ENCODE measurements around the gene CD300LG.
A peak's percentile ranks its signal among the peaks of the same experiment; 100 is the strongest.

Gene CD300LG

DNA sequence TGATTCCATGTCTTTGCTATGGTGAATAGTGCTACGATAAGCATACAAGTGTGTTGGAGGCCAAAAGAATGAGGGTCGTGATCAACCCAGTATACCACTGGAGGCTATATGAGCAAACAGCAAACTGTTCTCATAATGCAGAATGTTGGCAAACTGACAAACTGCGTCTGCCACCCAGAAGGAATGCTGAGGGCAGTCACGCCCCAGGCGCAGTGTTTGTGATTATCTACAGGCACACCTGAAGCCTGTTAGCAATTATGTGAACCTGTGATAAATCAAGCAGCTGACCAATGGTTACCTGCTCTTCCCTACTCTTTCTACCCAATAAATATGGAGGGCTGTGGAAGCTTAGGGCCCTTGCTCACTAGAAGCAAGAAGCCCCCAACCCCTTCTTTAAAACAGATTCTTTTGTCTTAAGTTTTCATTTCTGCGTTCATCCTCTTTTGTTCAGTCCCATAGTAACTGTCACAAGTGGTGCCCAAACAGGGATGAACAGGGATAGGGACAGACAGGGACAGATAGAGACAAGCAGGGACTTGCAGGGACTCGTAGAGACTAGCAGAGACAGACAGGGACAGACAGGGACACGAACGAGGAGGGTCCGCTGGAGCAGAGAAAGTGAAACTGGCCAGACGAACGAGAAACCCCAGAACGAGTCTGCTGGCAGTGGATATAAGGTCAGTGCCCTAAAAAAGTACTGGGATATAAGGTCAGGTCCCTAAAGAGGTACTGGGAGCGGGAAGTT lies 25.1 kb downstream of the CD300LG start:
- Histone ChIP-seq H3K4me3 (ENCODE audit: low read depth, low read length) (no peak overlapping the region), H3K27me3 (peaks cover 9% of the 10 kb centered on the region; the same call in 1 of the 2 replicates), H3K36me3 (no peaks in the 10 kb centered on the region), H3K9me3 (no peaks in the 10 kb centered on the region), H3K4me1 (no peaks in the 10 kb centered on the region)
- TF ChIP-seq, protein P1, sequence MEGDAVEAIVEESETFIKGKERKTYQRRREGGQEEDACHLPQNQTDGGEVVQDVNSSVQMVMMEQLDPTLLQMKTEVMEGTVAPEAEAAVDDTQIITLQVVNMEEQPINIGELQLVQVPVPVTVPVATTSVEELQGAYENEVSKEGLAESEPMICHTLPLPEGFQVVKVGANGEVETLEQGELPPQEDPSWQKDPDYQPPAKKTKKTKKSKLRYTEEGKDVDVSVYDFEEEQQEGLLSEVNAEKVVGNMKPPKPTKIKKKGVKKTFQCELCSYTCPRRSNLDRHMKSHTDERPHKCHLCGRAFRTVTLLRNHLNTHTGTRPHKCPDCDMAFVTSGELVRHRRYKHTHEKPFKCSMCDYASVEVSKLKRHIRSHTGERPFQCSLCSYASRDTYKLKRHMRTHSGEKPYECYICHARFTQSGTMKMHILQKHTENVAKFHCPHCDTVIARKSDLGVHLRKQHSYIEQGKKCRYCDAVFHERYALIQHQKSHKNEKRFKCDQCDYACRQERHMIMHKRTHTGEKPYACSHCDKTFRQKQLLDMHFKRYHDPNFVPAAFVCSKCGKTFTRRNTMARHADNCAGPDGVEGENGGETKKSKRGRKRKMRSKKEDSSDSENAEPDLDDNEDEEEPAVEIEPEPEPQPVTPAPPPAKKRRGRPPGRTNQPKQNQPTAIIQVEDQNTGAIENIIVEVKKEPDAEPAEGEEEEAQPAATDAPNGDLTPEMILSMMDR (IDR thresholded peaks at IDR 0.05; ENCODE audit: low read depth, low read length): no peak
- DNase-seq: no peak

DNA sequence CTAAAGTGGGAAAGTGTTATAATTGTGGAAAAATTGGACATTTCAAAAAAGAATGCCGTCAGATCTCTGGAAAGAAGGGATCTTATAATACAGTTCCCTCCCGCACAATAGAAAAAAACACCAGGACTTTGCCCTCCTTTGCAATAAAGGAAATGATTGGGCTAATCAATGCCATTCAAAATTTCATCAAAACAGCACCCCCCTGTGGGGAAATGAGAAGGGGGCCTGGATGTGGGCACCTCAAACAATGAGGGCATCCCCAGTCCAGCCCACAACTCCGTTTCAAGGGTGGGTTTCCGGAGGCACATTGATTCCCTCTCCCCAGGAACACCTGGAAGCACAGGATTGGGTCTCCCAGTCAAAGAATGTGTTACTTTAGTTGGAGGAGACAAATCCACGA lies 26.1 kb downstream of the CD300LG start:
- Histone ChIP-seq H3K9me3 (no peaks in the 10 kb centered on the region), H3K36me3 (no peaks in the 10 kb centered on the region), H3K27me3 (peaks cover 6% of the 10 kb centered on the region; the same call in 1 of the 2 replicates), H3K4me3 (ENCODE audit: low read depth, low read length) (no peak overlapping the region), H3K4me1 (no peaks in the 10 kb centered on the region)
- TF ChIP-seq, protein P1 (IDR thresholded peaks at IDR 0.05; ENCODE audit: low read depth, low read length): peak; percentile 27
- DNase-seq: no peak

DNA sequence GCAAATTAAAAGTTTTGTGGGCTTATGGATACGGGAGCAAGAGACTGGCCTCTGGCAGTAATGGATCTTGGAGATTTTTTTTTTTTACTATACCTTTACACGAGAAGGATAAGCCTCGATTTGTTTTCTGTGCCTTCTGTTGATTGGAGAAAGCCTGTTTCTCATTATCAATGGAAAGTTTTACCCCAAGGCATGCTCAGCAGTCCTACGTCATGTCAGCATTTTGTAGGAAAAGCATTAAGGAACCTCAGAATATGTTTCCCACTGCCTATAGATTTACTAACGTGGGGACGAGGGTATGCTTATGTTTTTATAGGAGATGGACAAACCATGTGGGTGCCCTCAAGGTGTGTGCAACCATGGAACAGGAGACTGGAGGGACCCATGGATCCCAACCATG lies 26.8 kb downstream of the CD300LG start:
- DNase-seq: no peak
- H3K4me3 ChIP-seq (ENCODE audit: low read depth, low read length): no peak overlapping the region
- H3K4me1 ChIP-seq: no peaks in the 10 kb centered on the region
- peaks cover 6% of the 10 kb centered on the region; the same call in 1 of the 2 replicates for H3K27me3 ChIP-seq
- TF ChIP-seq, protein P1 (IDR thresholded peaks at IDR 0.05; ENCODE audit: low read depth, low read length): no peak
- H3K9me3 ChIP-seq: no peaks in the 10 kb centered on the region
- H3K36me3 ChIP-seq: no peaks in the 10 kb centered on the region

DNA sequence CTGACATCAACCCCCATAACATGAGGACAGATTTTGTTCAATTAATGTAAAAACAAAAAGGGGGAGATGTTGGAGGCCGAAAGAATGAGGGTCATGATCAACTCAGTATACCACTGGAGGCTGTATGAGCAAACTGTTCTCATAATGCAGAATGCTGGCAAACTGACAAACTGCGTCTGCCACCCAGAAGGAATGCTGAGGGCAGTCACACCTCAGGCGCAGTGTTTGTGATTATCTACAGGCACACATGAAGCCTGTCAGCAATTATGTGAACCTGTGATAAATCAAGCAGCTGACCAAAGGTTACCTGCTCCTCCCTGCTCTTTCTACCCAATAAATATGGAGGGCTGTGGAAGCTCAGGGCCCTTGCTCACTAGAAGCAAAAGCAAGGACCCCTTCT lies 27.3 kb downstream of the CD300LG start:
- Histone ChIP-seq H3K9me3 (no peaks in the 10 kb centered on the region), H3K36me3 (no peaks in the 10 kb centered on the region), H3K27me3 (peaks cover 6% of the 10 kb centered on the region; the same call in 1 of the 2 replicates), H3K4me3 (ENCODE audit: low read depth, low read length) (no peak overlapping the region), H3K4me1 (no peaks in the 10 kb centered on the region)
- no peak for DNase-seq
- TF ChIP-seq, protein P1 (IDR thresholded peaks at IDR 0.05; ENCODE audit: low read depth, low read length): no peak

DNA sequence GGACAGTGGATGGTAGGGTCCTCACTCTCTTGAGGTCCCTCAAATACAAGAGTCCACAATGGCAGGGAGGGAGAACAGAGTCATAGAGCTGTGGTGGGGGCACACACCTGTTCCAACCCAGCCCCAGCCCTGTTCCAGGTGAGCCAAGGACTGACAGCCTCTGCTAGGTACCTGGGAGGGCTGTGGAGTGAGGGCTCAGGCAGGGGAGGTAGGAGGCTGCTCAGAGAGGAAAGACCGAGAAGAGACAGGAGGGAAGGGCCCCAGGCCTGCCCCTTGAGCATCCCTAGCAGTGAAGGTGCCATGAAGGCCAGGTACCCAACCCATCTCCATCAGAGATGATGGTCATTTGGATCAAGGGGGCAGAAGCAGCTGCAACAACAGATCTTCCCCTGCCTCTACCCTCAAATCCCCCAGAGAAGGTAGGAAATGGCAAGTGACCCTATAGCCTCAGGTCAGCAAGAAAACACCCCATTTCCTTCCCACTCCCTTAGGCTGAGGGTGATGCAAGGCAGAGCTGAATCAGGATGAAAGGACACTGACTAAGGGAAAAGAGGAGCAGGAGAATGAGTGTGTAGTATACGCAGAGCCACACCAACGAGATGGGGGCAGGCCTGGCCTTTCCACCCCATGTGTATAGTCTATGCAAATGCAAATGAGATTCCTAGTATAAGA lies 28.6 kb downstream of the CD300LG start:
- Histone ChIP-seq H3K9me3 (no peaks in the 10 kb centered on the region), H3K27me3 (no peaks in the 10 kb centered on the region), H3K4me1 (no peaks in the 10 kb centered on the region), H3K36me3 (no peaks in the 10 kb centered on the region), H3K4me3 (ENCODE audit: low read depth, low read length) (no peak overlapping the region)
- no peak for DNase-seq
- TF ChIP-seq, protein P1 (IDR thresholded peaks at IDR 0.05; ENCODE audit: low read depth, low read length): no peak

DNA sequence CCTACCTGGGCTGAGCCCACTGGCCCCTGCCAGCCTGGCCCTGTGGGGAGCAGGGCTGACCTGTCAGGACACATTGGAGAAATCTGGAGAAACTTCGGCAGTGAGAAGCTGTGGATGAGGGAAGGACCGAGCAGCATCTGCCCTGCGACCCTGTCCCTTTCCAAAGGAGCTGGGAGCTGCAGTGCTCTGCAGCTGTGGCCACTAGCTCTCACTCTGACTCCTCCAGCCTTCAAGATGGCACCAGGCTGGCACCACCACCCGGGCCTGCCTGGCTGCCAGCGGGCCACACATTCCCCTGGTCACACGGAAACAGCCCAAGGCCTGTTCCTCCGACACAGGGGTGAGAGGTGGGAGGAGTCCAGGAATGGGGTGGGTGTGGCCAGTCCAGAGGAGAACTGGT lies 30.1 kb downstream of the CD300LG start:
- Histone ChIP-seq H3K4me3 (ENCODE audit: low read depth, low read length) (no peak overlapping the region), H3K4me1 (no peaks in the 10 kb centered on the region), H3K9me3 (no peaks in the 10 kb centered on the region), H3K27me3 (no peaks in the 10 kb centered on the region), H3K36me3 (no peaks in the 10 kb centered on the region)
- TF ChIP-seq, protein P1 (IDR thresholded peaks at IDR 0.05; ENCODE audit: low read depth, low read length): no peak
- no peak for DNase-seq

Data from BE2C (cell line).